Tongue (tissue), 2 donors: ENCODE data around the gene RNF144A. TPM values are rescaled to one million over a fixed set of nuclear protein-coding genes. Genes with fewer than 3 reads are reported as not detected.

Experiments
- DNase-seq: peaks from one replicate; pipeline ENCODE4 v3.0.0-alpha.2; 2015
- total RNA-seq: library from RNA; depleted of rRNA; stranded (reverse); fragments of >200 nt; gene quantifications from one replicate; pipeline ENCODE4 v1.2.3, GENCODE V29; 2014

RNF144A gene
- total RNA-seq, 1 donor from 2014 or later = 25.5 TPM

- no peak for DNase-seq
Measured at GRCh38 chr2:6909431-6910385, 7.5 kb upstream of the RNF144A start.

- no peak for DNase-seq
Measured at GRCh38 chr2:6911721-6912120, 5.5 kb upstream of the RNF144A start.

GRCh38 chr2:6913415-6914157, 3.6 kb upstream of the RNF144A start:
- no peak for DNase-seq

GRCh38 chr2:6914828-6915227, 2.4 kb upstream of the RNF144A start:
- DNase-seq = peak; percentile 32

GRCh38 chr2:6915399-6915798, 1.8 kb upstream of the RNF144A start:
- no peak for DNase-seq

- no peak for DNase-seq
Measured at GRCh38 chr2:6916224-6916623, 988 bp upstream of the RNF144A start.

GRCh38 chr2:6916736-6917070, 509 bp upstream of the RNF144A start:
- DNase-seq = no peak

GRCh38 chr2:6917761-6918421, 679 bp downstream of the RNF144A start:
- no peak for DNase-seq

- no peak for DNase-seq
Measured at GRCh38 chr2:6919901-6920742, 2.9 kb downstream of the RNF144A start.

- DNase-seq = no peak
Measured at GRCh38 chr2:6920743-6921064, 3.5 kb downstream of the RNF144A start.

- DNase-seq = no peak
Measured at GRCh38 chr2:6921321-6921922, 4.2 kb downstream of the RNF144A start.

GRCh38 chr2:6922201-6922656, 5.0 kb downstream of the RNF144A start:
- DNase-seq = peak; percentile 45

GRCh38 chr2:6923319-6923718, 6.1 kb downstream of the RNF144A start:
- peak; percentile 62 for DNase-seq

GRCh38 chr2:6924101-6924923, 7.1 kb downstream of the RNF144A start:
- DNase-seq = no peak

- no peak for DNase-seq
Measured at GRCh38 chr2:6924924-6925409, 7.8 kb downstream of the RNF144A start.

GRCh38 chr2:6926071-6926732, 9.0 kb downstream of the RNF144A start:
- DNase-seq = peak; percentile 95

GRCh38 chr2:6927186-6927585, 10.0 kb downstream of the RNF144A start:
- DNase-seq = no peak

GRCh38 chr2:6927753-6928152, 10.5 kb downstream of the RNF144A start:
- DNase-seq = no peak

- DNase-seq = no peak
Measured at GRCh38 chr2:6928452-6928851, 11.2 kb downstream of the RNF144A start.
